OCI-LY3 (cell line): ENCODE results near the gene PTCD1.

Experiments
- H2AFZ ChIP-seq: fragments of 200-600, 300-600 bp; shearing (Covaris generic); 2 replicates; pipeline ENCODE4 v1.6.0; 2014; ENCODE audit warnings: antibody characterized with exemption, low read depth, low read length
- H3K27ac ChIP-seq: fragments of 200-600, 300-600 bp; sonication (generic); 2 replicates; pipeline ENCODE4 v1.5.1; 2014; ENCODE audit warnings: mild to moderate bottlenecking, low read length, moderate library complexity, mixed read lengths
- H3K27me3 ChIP-seq: fragments of 200-600, 300-600 bp; sonication (generic); 2 replicates; pipeline ENCODE4 v1.6.1; 2014; ENCODE audit warnings: low read depth, low read length, mixed read lengths
- H3K36me3 ChIP-seq: fragments of 200-600, 300-600 bp; sonication (generic); replicated peaks from 2 replicates; pipeline ENCODE3; 2014; ENCODE audit warnings: low read depth, low read length, mixed read lengths
- H3K4me1 ChIP-seq: fragments of 300-600, 200-600 bp; sonication (generic); 2 replicates; pipeline ENCODE4 v1.6.1; 2014; ENCODE audit warnings: low read length, mixed read lengths
- H3K4me2 ChIP-seq: fragments of 200-600, 300-600 bp; sonication (generic); 2 replicates; pipeline ENCODE4 v1.6.1; 2014; ENCODE audit warnings: low read length, mixed read lengths
- H3K4me3 ChIP-seq: fragments of 300-600, 200-600 bp; sonication (generic); 2 replicates; pipeline ENCODE4 v1.5.1; 2014; ENCODE audit warnings: antibody characterized with exemption, mild to moderate bottlenecking, low read length, moderate library complexity
- H3K79me2 ChIP-seq: fragments of 300-600, 200-600 bp; shearing (Covaris generic); 2 replicates; pipeline ENCODE4 v1.6.1; 2014; ENCODE audit warnings: mild to moderate bottlenecking, low read length, mixed read lengths
- H3K9ac ChIP-seq: fragments of 300-600, 200-600 bp; shearing (Covaris generic); 2 replicates; pipeline ENCODE4 v1.6.0; 2014; ENCODE audit warnings: mild to moderate bottlenecking, low read length, moderate library complexity
- H3K9me3 ChIP-seq: fragments of 200-600, 300-600 bp; shearing (Covaris generic); 2 replicates; pipeline ENCODE4 v1.6.1; 2014; ENCODE audit warnings: low read length, mixed read lengths; ENCODE audit not compliant: insufficient read depth
- H4K20me1 ChIP-seq: fragments of 200-600, 300-600 bp; sonication (generic); 2 replicates; pipeline ENCODE4 v1.6.1; 2016; ENCODE audit warnings: low read length, mixed read lengths; ENCODE audit not compliant: insufficient read depth
- EZH2phosphoT487 ChIP-seq: fragments of 200-600 bp; shearing (Covaris generic); IDR thresholded peaks from 2 replicates; pipeline ENCODE4 v1.6.1; 2018; ENCODE audit warnings: antibody characterized with exemption, mixed run types, low read depth
- TF ChIP-seq, protein P1 (sequence below): fragments of 200-600, 300-600 bp; sonication (generic); IDR thresholded peaks from 2 replicates; pipeline ENCODE4 v1.5.1; 2014; ENCODE audit warnings: antibody characterized with exemption, low read length, low read depth

The PTCD1 gene

DNA sequence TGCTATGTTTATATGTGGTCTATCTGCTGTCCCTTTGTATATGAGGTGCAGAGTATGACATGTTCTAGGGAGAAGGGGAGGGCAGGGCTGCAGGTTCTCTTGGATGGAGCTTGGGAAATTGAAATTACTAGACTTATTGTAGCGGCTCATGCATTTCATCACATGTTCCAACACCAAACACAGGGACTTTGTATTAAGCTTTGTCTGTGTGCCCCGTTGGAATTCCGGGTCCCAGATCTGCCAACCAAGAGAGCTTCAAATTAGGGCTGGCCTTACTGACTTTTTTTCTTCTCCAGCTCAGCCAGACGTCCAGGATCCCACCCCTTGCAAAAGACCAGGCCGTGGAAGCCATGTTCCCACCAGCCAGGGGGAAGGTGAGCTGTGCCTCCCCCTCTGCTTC, 37.5 kb upstream of the PTCD1 start:
- Histone ChIP-seq H4K20me1 (no peaks in the 10 kb centered on the region), H3K4me1 (peaks cover 8% of the 10 kb centered on the region; the same call in 1 of the 2 replicates), H3K4me2 (no peak overlapping the region), H3K9me3 (no peaks in the 10 kb centered on the region), H3K9ac (no peak overlapping the region), H3K79me2 (peaks cover 71% of the 10 kb centered on the region), H3K27ac (no peak overlapping the region), H3K27me3 (no peaks in the 10 kb centered on the region), H2AFZ (no peak overlapping the region), H3K36me3 (peaks cover 26% of the 10 kb centered on the region), H3K4me3 (no peak overlapping the region)
- TF ChIP-seq, protein P1, sequence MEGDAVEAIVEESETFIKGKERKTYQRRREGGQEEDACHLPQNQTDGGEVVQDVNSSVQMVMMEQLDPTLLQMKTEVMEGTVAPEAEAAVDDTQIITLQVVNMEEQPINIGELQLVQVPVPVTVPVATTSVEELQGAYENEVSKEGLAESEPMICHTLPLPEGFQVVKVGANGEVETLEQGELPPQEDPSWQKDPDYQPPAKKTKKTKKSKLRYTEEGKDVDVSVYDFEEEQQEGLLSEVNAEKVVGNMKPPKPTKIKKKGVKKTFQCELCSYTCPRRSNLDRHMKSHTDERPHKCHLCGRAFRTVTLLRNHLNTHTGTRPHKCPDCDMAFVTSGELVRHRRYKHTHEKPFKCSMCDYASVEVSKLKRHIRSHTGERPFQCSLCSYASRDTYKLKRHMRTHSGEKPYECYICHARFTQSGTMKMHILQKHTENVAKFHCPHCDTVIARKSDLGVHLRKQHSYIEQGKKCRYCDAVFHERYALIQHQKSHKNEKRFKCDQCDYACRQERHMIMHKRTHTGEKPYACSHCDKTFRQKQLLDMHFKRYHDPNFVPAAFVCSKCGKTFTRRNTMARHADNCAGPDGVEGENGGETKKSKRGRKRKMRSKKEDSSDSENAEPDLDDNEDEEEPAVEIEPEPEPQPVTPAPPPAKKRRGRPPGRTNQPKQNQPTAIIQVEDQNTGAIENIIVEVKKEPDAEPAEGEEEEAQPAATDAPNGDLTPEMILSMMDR: no peak
- TF ChIP-seq EZH2phosphoT487: no peak

- Histone ChIP-seq H3K9me3 (no peaks in the 10 kb centered on the region), H3K36me3 (peaks cover 9% of the 10 kb centered on the region), H3K27ac (peak overlapping the region; percentile 49), H3K4me3 (peak overlapping the region; percentile 90), H3K4me1 (peaks cover 9% of the 10 kb centered on the region; the same call in 1 of the 2 replicates), H3K4me2 (peak overlapping the region; percentile 66), H4K20me1 (no peaks in the 10 kb centered on the region), H3K9ac (peak overlapping the region; percentile 82), H2AFZ (no peak overlapping the region; the same call in 1 of the 2 replicates), H3K79me2 (peaks cover 55% of the 10 kb centered on the region), H3K27me3 (no peaks in the 10 kb centered on the region)
- TF ChIP-seq, protein P1: no peak
- TF ChIP-seq EZH2phosphoT487: no peak
Observed at GRCh38 chr7:99473315-99473596, 34.7 kb upstream of the PTCD1 start.

GRCh38 chr7:99472561-99473314, 34.1 kb upstream of the PTCD1 start, which contains the start of gene ZNF789:
Gene ZNF789, plus strand, starts transcription at chr7:99472890. Its CDS starts 3,567 bp downstream, at chr7:99476457.
- TF ChIP-seq EZH2phosphoT487: no peak
- TF ChIP-seq, protein P1: no peak

DNA sequence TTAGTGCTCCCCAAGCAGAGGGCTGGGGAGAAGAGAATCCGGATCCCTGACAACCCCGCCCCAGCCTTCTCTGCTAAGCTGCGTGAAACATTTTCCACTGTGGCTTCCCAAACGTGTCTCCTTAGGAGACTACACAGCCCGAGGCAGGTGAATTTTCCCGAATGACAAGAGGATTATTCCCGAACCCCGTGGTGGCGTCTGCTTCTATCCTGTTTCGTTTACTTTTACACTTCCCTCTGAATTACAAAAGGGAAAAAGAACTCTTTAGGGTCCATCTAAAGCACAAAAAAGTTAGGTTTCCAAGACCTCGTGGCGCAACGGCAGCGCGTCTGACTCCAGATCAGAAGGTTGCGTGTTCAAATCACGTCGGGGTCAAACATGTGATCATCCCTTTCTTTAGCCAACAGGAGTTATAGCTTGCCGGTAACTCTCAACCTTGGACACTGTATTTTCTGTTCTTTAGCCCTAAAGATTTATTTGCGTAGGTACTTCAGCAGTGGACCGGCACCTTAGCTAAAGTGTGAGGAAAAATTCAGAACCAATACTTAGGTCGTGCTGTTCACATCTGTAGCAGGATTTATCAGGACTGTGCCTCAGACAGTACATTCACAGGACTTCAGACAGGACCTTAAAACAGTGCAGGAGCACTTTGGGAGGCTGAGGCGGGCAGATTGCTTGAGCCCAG, 30.9 kb upstream of the PTCD1 start:
- H3K27ac ChIP-seq: no peak overlapping the region
- no peak for TF ChIP-seq EZH2phosphoT487
- TF ChIP-seq, protein P1: no peak
- no peak overlapping the region for H3K9ac ChIP-seq
- H3K4me2 ChIP-seq: no peak overlapping the region
- no peaks in the 10 kb centered on the region for H3K27me3 ChIP-seq
- no peaks in the 10 kb centered on the region for H4K20me1 ChIP-seq
- H3K79me2 ChIP-seq: peaks cover 36% of the 10 kb centered on the region
- no peaks in the 10 kb centered on the region for H3K36me3 ChIP-seq
- H3K9me3 ChIP-seq: no peaks in the 10 kb centered on the region
- H2AFZ ChIP-seq: no peak overlapping the region
- H3K4me1 ChIP-seq: peaks cover 15% of the 10 kb centered on the region
- no peak overlapping the region for H3K4me3 ChIP-seq

More at GRCh38 chr7:99472561-99473314, 34.1 kb upstream of the PTCD1 start, which contains the start of gene ZNF789:
- Histone ChIP-seq H3K4me1 (peaks cover 9% of the 10 kb centered on the region; the same call in 1 of the 2 replicates), H3K36me3 (peaks cover 9% of the 10 kb centered on the region), H3K4me3 (peak within 1 kb of the TSS; percentile 90), H3K27ac (peak within 1 kb of the TSS; percentile 67), H3K79me2 (peaks cover 50% of the 10 kb centered on the region), H2AFZ (peak within 1 kb of the TSS; percentile 82), H3K9me3 (no peaks in the 10 kb centered on the region), H3K27me3 (no peaks in the 10 kb centered on the region), H4K20me1 (no peaks in the 10 kb centered on the region), H3K9ac (peak within 1 kb of the TSS; percentile 82), H3K4me2 (peak within 1 kb of the TSS; percentile 66)
